Measurements from ENCODE around the gene NPB. TPM values are rescaled to one million over a fixed set of nuclear protein-coding genes. Genes with fewer than 3 reads are reported as not detected.

Gene NPB
- total RNA-seq, 1 donor from 2014 or later = 4.7 TPM

GRCh38 chr17:81918832-81919545 lies 17.0 kb downstream of the NPB start:
- peaks cover 43% of the 10 kb centered on the region for H3K4me1 ChIP-seq
- no peak for DNase-seq (ENCODE audit: extremely low spot score in 2 of 2)
- TF ChIP-seq POLR2AphosphoS5 (IDR thresholded peaks at IDR 0.05; ENCODE audit: insufficient read depth in 1 of 2, low read depth in 1 of 2) = no peak
- TF ChIP-seq POLR2A (IDR thresholded peaks at IDR 0.05) = no peak
- no peak for TF ChIP-seq CTCF (IDR thresholded peaks at IDR 0.05)
- intact Hi-C loops (cut with DNase I) = no loop called here
- peaks cover 0 to 24% of the 10 kb centered on the region in 2 donors for H3K36me3 ChIP-seq
- H3K27ac ChIP-seq = peak overlapping the region; percentile 8
- no peaks in the 10 kb centered on the region for H3K9me3 ChIP-seq
- no peaks in the 10 kb centered on the region for H3K27me3 ChIP-seq
- H3K4me3 ChIP-seq = peak overlapping the region in 1 of 2 donors; percentile 59

GRCh38 chr17:81920612-81921536 lies 18.8 kb downstream of the NPB start:
- no peak for TF ChIP-seq POLR2AphosphoS5 (IDR thresholded peaks at IDR 0.05; ENCODE audit: insufficient read depth in 1 of 2, low read depth in 1 of 2)
- no peak for TF ChIP-seq CTCF (IDR thresholded peaks at IDR 0.05)
- TF ChIP-seq POLR2A (IDR thresholded peaks at IDR 0.05) = no peak
- intact Hi-C loops (cut with DNase I) = no loop called here
- DNase-seq (ENCODE audit: extremely low spot score in 2 of 2) = no peak
- H3K36me3 ChIP-seq = peaks cover 0 to 6% of the 10 kb centered on the region in 2 donors
- H3K27me3 ChIP-seq = no peaks in the 10 kb centered on the region
- no peak overlapping the region for H3K27ac ChIP-seq
- H3K4me3 ChIP-seq = no peak overlapping the region
- no peaks in the 10 kb centered on the region for H3K9me3 ChIP-seq
- peaks cover 58% of the 10 kb centered on the region for H3K4me1 ChIP-seq

GRCh38 chr17:81921537-81921862 lies 19.5 kb downstream of the NPB start:
- Histone ChIP-seq H3K4me1 (peaks cover 57% of the 10 kb centered on the region), H3K27me3 (no peaks in the 10 kb centered on the region), H3K36me3 (peaks cover 0 to 6% of the 10 kb centered on the region in 2 donors), H3K4me3 (no peak overlapping the region), H3K9me3 (no peaks in the 10 kb centered on the region), H3K27ac (no peak overlapping the region)
- no peak for DNase-seq (ENCODE audit: extremely low spot score in 2 of 2)
- TF ChIP-seq CTCF (IDR thresholded peaks at IDR 0.05) = no peak
- no peak for TF ChIP-seq POLR2A (IDR thresholded peaks at IDR 0.05)
- no peak for TF ChIP-seq POLR2AphosphoS5 (IDR thresholded peaks at IDR 0.05; ENCODE audit: insufficient read depth in 1 of 2, low read depth in 1 of 2)
- intact Hi-C loops (cut with DNase I) = no loop called here

GRCh38 chr17:81921996-81922565 lies 20.0 kb downstream of the NPB start:
- no peaks in the 10 kb centered on the region for H3K9me3 ChIP-seq
- H3K36me3 ChIP-seq = peaks cover 0 to 6% of the 10 kb centered on the region in 2 donors
- H3K27me3 ChIP-seq = no peaks in the 10 kb centered on the region
- H3K27ac ChIP-seq = no peak overlapping the region
- H3K4me1 ChIP-seq = peaks cover 52% of the 10 kb centered on the region
- TF ChIP-seq POLR2AphosphoS5 (IDR thresholded peaks at IDR 0.05; ENCODE audit: insufficient read depth in 1 of 2, low read depth in 1 of 2) = no peak
- TF ChIP-seq CTCF (IDR thresholded peaks at IDR 0.05) = no peak
- TF ChIP-seq POLR2A (IDR thresholded peaks at IDR 0.05) = no peak
- H3K4me3 ChIP-seq = no peak overlapping the region
- intact Hi-C loops (cut with DNase I) = no loop called here
- no peak for DNase-seq (ENCODE audit: extremely low spot score in 2 of 2)

Data from vagina (tissue), 2 donors.